ENCODE results near the gene GALR2.

GALR2 gene

DNA sequence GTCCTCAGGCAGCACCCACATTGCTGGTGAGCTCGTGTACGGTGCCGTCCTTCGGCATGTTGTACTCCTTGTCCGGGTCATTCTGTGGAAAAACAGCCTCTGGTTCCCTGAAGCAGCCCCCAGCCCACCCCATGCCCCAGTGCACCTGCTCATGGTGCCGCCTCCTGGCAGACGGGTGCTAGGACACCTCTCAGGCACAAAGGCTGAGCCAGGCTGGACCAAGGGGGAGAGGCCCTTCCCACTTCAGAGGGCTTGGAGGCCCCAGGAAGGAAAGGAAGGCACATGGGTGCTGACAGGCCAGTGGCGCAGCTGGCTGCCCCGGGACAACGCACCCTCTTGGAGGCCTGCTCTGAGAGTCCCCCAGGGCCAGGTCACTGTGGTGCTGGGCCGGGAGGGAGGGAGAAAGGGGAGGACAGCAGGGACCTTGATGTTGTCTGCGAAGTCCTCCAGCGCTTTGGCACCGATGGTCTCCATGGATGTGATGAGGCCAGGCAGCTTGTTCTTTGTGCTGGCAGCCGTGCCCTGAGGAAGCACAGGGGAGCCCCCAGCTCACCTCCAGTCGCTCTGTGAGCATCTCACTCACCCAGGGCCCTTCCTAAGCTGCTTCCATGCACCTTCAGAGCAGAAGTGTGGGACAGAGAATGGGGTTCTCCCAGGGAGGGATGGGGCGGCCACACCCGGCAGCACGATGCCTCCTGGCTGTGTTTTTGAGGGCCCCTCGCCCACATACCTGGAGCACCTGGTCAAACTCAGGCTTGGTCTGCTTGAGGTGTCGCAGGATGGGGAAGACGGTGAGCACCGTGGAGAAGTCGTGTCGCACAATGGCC lies 13.7 kb downstream of the GALR2 start:
- no peak overlapping the region for H3K4me3 ChIP-seq (ENCODE audit: low read depth, low read length)
- no peak for TF ChIP-seq CTCF (conservative IDR thresholded peaks at IDR 0.05; ENCODE audit: low read depth, low read length)
- DNase-seq (ENCODE audit: low read depth) = no peak

GRCh38 chr17:76088868-76089576 lies 14.4 kb downstream of the GALR2 start:
- no peak for DNase-seq (ENCODE audit: low read depth)
- no peak overlapping the region for H3K4me3 ChIP-seq (ENCODE audit: low read depth, low read length)
- TF ChIP-seq CTCF (conservative IDR thresholded peaks at IDR 0.05; ENCODE audit: low read depth, low read length) = no peak

- H3K4me3 ChIP-seq (ENCODE audit: low read depth, low read length) = no peak overlapping the region
- no peak for DNase-seq (ENCODE audit: low read depth)
These were observed 15.3 kb downstream of the GALR2 start for GRCh38 chr17:76089680-76090516.

GRCh38 chr17:76090517-76091129 lies 16.0 kb downstream of the GALR2 start:
- no peak for DNase-seq (ENCODE audit: low read depth)
- no peak overlapping the region for H3K4me3 ChIP-seq (ENCODE audit: low read depth, low read length)
- no peak for TF ChIP-seq CTCF (conservative IDR thresholded peaks at IDR 0.05; ENCODE audit: low read depth, low read length)

More at GRCh38 chr17:76089680-76090516, 15.3 kb downstream of the GALR2 start:
- TF ChIP-seq CTCF (conservative IDR thresholded peaks at IDR 0.05; ENCODE audit: low read depth, low read length) = no peak

DNA sequence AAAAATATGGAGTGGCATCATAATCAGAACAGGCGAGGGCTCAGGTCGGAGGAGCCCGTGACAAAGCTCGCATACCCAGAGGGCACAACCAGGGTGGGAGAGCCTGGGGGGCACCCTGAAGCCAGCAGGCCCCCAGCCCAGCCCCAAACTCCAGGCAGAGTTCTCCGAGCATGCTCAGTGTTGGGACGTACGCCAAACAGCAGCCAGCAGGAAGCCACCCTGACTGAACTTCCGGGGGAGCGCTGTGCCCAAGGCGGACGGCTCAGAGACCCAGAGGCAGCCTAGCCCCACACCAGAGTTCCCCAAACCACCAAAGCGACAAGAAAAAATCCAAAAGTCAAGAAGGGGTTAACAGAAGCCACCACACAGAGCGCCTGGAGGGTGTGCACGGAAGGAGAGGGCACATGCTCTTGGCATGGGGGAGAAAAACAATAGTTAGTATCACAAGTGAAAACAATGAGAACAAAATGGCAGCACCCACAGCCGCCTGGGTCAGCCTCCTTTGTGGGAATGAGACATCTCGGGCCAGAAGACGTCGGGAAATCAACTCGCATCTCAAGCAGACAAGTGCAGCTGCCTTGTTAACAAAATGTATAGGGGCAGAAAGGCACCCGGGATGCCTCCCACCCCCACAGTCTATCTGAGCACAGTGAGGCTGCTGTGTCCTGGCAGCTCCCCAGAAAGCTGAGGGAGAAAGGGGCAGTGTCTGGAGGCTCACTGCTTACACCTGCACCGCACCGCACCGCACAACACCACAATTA lies 17.1 kb downstream of the GALR2 start:
- no peak overlapping the region for H3K4me3 ChIP-seq (ENCODE audit: low read depth, low read length)
- DNase-seq (ENCODE audit: low read depth) = no peak
- no peak for TF ChIP-seq CTCF (conservative IDR thresholded peaks at IDR 0.05; ENCODE audit: low read depth, low read length)
